ENCODE measurements around the gene TMEM209. TPM values are rescaled to one million over a fixed set of nuclear protein-coding genes. Genes with fewer than 3 reads are reported as not detected.

The TMEM209 gene
- total RNA-seq, 2 donors from 2014 or later, result 7.6 to 12.2 TPM

DNA sequence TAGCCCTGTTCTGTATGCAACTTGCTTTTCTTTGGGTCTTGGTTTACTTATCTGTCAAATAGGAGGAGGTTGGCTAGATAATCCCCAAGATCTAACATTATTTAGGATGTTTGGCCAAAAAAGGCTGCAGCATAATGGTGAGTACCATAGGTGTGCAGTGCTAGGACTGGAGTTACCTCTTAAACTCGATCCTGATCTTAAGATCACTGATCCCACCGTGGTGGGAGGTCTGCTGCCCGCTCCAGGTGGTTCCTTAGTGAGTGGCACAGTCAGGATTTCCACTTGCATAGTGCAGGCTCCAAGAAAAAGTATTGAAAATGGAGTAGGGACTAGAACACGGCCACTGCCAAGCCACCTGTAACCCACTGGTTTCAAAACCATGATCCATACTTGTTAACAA is 68.0 kb downstream of the TMEM209 start:
- no peak for DNase-seq
- Histone ChIP-seq H3K27ac (no peak overlapping the region), H3K4me1 (peaks cover 16% of the 10 kb centered on the region), H3K4me3 (no peak overlapping the region), H3K36me3 (replicated peaks in 1 of 2; ENCODE audit: insufficient read depth in 1 of 2, low read depth in 2 of 2) (peaks cover 0 to 6% of the 10 kb centered on the region in 2 donors), H3K9me3 (no peaks in the 10 kb centered on the region), H3K27me3 (no peaks in the 10 kb centered on the region)
- ATAC-seq, result no peak
- TF ChIP-seq, protein P1, sequence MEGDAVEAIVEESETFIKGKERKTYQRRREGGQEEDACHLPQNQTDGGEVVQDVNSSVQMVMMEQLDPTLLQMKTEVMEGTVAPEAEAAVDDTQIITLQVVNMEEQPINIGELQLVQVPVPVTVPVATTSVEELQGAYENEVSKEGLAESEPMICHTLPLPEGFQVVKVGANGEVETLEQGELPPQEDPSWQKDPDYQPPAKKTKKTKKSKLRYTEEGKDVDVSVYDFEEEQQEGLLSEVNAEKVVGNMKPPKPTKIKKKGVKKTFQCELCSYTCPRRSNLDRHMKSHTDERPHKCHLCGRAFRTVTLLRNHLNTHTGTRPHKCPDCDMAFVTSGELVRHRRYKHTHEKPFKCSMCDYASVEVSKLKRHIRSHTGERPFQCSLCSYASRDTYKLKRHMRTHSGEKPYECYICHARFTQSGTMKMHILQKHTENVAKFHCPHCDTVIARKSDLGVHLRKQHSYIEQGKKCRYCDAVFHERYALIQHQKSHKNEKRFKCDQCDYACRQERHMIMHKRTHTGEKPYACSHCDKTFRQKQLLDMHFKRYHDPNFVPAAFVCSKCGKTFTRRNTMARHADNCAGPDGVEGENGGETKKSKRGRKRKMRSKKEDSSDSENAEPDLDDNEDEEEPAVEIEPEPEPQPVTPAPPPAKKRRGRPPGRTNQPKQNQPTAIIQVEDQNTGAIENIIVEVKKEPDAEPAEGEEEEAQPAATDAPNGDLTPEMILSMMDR (IDR thresholded peaks at IDR 0.05), result no peak
- TF ChIP-seq POLR2A (IDR thresholded peaks at IDR 0.05), result no peak
- intact Hi-C loops (cut with DNase I), result no loop called here
- 99 to 100% methylated on average over 4 of the region's 4 CpGs for WGBS, 2 donors

DNA sequence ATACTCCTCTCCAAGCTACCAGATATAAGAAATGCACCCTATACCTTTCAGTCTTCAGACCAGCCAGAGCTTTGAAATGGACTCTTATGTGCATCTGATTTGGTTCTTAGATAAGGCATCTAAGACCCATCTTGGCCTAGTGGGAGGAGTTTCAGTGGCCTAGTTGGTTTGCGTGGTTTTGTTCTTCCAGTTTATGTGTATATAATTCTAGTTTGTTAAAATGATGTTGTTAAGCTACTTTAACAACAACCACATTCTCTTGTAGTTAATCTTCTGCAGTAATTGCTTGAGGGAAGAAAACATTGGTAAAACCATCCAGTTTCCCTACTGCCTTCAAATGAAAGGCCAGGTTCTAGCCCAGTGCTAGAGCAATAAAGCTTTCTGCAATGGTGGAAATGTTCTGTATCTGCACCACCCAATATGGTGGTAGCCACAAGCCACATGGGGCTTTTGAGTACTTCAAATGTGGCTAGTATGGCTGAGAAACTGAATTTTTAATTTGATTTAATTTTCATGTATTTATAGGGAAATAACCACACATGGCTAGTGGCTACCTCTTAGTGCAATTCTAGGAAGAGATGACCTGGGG is 68.5 kb downstream of the TMEM209 start:
- DNase-seq (no peak), ATAC-seq (no peak)
- no peak overlapping the region for H3K27ac ChIP-seq
- peaks cover 11% of the 10 kb centered on the region for H3K4me1 ChIP-seq
- H3K36me3 ChIP-seq (replicated peaks in 1 of 2; ENCODE audit: insufficient read depth in 1 of 2, low read depth in 2 of 2), result peaks cover 0 to 6% of the 10 kb centered on the region in 2 donors
- intact Hi-C loops (cut with DNase I), result no loop called here
- H3K9me3 ChIP-seq, result no peaks in the 10 kb centered on the region
- no peaks in the 10 kb centered on the region for H3K27me3 ChIP-seq
- no peak for TF ChIP-seq POLR2A (IDR thresholded peaks at IDR 0.05)
- TF ChIP-seq, protein P1 (IDR thresholded peaks at IDR 0.05), result no peak
- 91 to 96% methylated on average over 1 of the region's 1 CpG for WGBS, 2 donors
- no peak overlapping the region for H3K4me3 ChIP-seq

DNA sequence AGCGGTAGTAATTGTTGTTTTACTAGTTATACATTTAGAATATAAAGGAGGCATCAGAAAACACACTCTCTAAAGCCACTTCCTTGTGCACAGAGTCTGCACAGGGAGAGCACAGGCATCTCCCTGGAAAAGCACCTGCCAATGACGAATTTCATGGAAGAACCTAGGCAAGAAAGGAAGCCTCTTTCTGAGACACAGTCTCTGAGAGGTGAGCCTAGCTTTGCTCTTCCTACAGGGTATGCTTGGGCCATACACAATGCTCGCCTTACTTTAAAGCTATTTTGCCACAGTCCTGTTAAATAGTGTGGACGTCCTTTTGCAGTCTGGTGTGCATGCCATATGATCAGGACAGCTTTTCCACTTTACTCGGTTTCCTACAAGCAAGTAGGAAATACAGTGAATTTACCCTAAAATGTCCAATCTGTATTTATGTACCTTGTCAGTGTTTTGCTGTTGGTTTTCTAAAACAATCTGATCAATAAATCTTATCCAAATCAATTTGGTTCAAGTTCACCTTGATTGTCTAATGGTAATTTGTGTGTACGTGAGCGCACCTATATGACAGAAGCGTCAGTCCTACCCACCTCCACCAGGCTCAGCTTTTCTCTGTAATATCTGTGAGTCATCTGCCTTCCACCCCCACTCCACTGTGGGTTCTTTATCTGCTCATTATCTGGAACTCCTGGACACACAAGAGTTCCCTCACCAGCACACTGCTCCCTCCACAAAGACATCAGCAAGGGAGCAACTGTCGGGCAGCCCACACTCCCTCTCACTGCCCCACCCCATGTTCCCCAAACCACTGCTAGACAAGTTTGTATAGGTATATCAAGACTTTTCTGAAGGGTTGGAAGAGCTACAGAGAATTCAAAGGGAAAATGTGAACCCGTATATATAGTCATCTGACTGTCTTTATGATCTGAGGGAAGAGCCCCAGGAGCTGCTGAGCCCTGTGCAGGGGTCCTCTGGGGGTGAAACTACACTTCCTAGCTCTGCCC is 69.7 kb downstream of the TMEM209 start:
- no peak overlapping the region for H3K4me3 ChIP-seq
- DNase-seq, result no peak
- peaks cover 0 to 9% of the 10 kb centered on the region in 2 donors for H3K36me3 ChIP-seq (replicated peaks in 1 of 2; ENCODE audit: insufficient read depth in 1 of 2, low read depth in 2 of 2)
- no peak for ATAC-seq
- H3K27me3 ChIP-seq, result no peaks in the 10 kb centered on the region
- no peaks in the 10 kb centered on the region for H3K9me3 ChIP-seq
- WGBS, 2 donors, result 92 to 94% methylated on average over 10 of the region's 10 CpGs
- H3K4me1 ChIP-seq, result no peaks in the 10 kb centered on the region
- no peak overlapping the region for H3K27ac ChIP-seq
- TF ChIP-seq, protein P1 (IDR thresholded peaks at IDR 0.05), result no peak
- TF ChIP-seq POLR2A (IDR thresholded peaks at IDR 0.05), result no peak
- intact Hi-C loops (cut with DNase I), result no loop called here

DNA sequence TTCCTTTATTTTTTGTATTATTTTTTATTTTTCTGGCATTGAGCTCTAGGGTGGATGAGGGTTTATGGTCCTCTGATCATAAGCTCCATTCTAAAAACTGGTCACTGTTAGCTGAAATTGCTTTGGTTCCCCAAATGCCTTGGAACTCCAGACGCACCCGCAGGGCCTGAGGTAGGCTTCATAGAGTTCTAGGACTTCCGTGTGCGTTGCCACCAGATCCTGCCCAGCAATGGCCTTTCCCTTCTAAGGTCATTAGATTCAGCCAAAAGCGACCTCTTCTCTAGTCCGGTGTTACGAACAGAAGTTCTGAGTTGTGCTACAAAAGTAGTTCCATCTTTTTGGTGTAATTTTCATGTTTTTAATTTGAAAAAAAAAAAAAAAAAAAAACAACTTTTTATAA is 70.5 kb downstream of the TMEM209 start:
- TF ChIP-seq, protein P1 (IDR thresholded peaks at IDR 0.05), result no peak
- no peak for TF ChIP-seq POLR2A (IDR thresholded peaks at IDR 0.05)
- ATAC-seq (no peak), DNase-seq (no peak)
- H3K9me3 ChIP-seq, result no peaks in the 10 kb centered on the region
- intact Hi-C loops (cut with DNase I), result no loop called here
- H3K36me3 ChIP-seq (replicated peaks in 1 of 2; ENCODE audit: insufficient read depth in 1 of 2, low read depth in 2 of 2), result peaks cover 0 to 11% of the 10 kb centered on the region in 2 donors
- no peaks in the 10 kb centered on the region for H3K27me3 ChIP-seq
- no peaks in the 10 kb centered on the region for H3K4me1 ChIP-seq
- 95 to 98% methylated on average over 7 of the region's 7 CpGs for WGBS, 2 donors
- no peak overlapping the region for H3K27ac ChIP-seq
- no peak overlapping the region for H3K4me3 ChIP-seq

All from body of pancreas (tissue), 4 donors.